ENCODE data around the gene CLIC6. TPM values are rescaled to one million over a fixed set of nuclear protein-coding genes. Genes with fewer than 3 reads are reported as not detected.
A peak's percentile ranks its signal among the peaks of the same experiment; 100 is the strongest.

Gene CLIC6
- total and polyA plus RNA-seq, 7 donors = 0.50 to 35.5 (median 7.7) TPM

GRCh38 chr21:34687065-34687464 lies 18.3 kb downstream of the CLIC6 start:
- WGBS, 3 donors = 6 to 24% (median 22%) methylated on average over 1 of the region's 1 CpG
- DNase-seq (no peak), ATAC-seq (peak; percentile 7 to 83 (median 46))
- no peaks in the 10 kb centered on the region for H3K36me3 ChIP-seq (ENCODE audit: insufficient read depth in 1 of 2, low read depth in 1 of 2)
- intact Hi-C loops (cut with DNase I) = loop anchor here in 1 of 2 donors (5.0 to 10.0 kb wide), 2 partner anchors 1155 to 1248 kb away; no protein-coding TSS in a partner anchor
- H3K4me1 ChIP-seq = peaks cover 20% of the 10 kb centered on the region
- no peak for TF ChIP-seq CTCF (IDR thresholded peaks at IDR 0.05)
- H3K27ac ChIP-seq = peak overlapping the region; percentile 16
- H3K9me3 ChIP-seq = no peaks in the 10 kb centered on the region
- no peaks in the 10 kb centered on the region for H3K27me3 ChIP-seq (ENCODE audit: insufficient read depth in 3 of 3, low read length in 2 of 3)
- H3K4me3 ChIP-seq = no peak overlapping the region

GRCh38 chr21:34687745-34688144 lies 19.0 kb downstream of the CLIC6 start:
- TF ChIP-seq CTCF (IDR thresholded peaks at IDR 0.05) = no peak
- no peak overlapping the region for H3K27ac ChIP-seq
- no peaks in the 10 kb centered on the region for H3K27me3 ChIP-seq (ENCODE audit: insufficient read depth in 3 of 3, low read length in 2 of 3)

DNA sequence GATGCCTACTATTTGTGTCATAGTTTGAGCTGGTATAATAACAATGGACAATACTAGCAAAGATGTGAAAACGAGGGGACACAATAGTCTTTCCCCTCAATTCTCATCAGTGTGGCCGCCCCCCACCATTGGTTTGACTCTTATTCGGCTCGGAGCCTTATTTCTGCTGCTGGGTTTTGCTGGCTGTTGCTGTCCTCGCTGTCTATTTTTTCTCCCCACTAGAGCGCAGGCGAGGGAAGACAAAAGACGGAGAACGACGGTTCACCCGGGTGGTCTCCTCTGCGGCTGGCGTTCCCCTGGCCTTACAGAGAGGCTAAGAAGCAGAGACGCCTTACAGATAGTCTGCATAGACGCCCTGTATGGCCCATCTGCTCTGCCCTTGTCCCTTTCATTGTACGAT lies 19.4 kb downstream of the CLIC6 start:
- Histone ChIP-seq H3K4me3 (no peak overlapping the region), H3K9me3 (no peaks in the 10 kb centered on the region), H3K4me1 (peaks cover 26% of the 10 kb centered on the region), H3K36me3 (ENCODE audit: insufficient read depth in 1 of 2, low read depth in 1 of 2) (no peaks in the 10 kb centered on the region), H3K27ac (no peak overlapping the region), H3K27me3 (ENCODE audit: insufficient read depth in 3 of 3, low read length in 2 of 3) (no peaks in the 10 kb centered on the region)
- DNase-seq = peak in 1 of 2 donors; percentile 69
- peak in 2 of 4 donors; percentile 39 to 80 for ATAC-seq
- TF ChIP-seq CTCF (IDR thresholded peaks at IDR 0.05) = no peak
- 46 to 94% (median 50%) methylated on average over 16 of the region's 16 CpGs for WGBS, 3 donors
- intact Hi-C loops (cut with DNase I) = loop anchor here in 1 of 2 donors (5.0 to 10.0 kb wide), 2 partner anchors 1154 to 1247 kb away; no protein-coding TSS in a partner anchor

More at GRCh38 chr21:34687745-34688144, 19.0 kb downstream of the CLIC6 start:
- no peak for DNase-seq
- H3K4me3 ChIP-seq = no peak overlapping the region
- no peaks in the 10 kb centered on the region for H3K9me3 ChIP-seq
- H3K36me3 ChIP-seq (ENCODE audit: insufficient read depth in 1 of 2, low read depth in 1 of 2) = no peaks in the 10 kb centered on the region
- WGBS, 3 donors = 73 to 83% (median 79%) methylated on average over 2 of the region's 2 CpGs
- intact Hi-C loops (cut with DNase I) = loop anchor here in 1 of 2 donors (5.0 to 10.0 kb wide), 2 partner anchors 1155 to 1247 kb away; no protein-coding TSS in a partner anchor
- peaks cover 22% of the 10 kb centered on the region for H3K4me1 ChIP-seq
- no peak for ATAC-seq

GRCh38 chr21:34688715-34689114 lies 19.9 kb downstream of the CLIC6 start:
- intact Hi-C loops (cut with DNase I) = loop anchor here in 1 of 2 donors (5.0 to 10.0 kb wide), 2 partner anchors 1154 to 1246 kb away; no protein-coding TSS in a partner anchor
- no peaks in the 10 kb centered on the region for H3K9me3 ChIP-seq
- WGBS, 3 donors = 89 to 92% (median 90%) methylated on average over 5 of the region's 5 CpGs
- no peak for TF ChIP-seq CTCF (IDR thresholded peaks at IDR 0.05)
- no peak overlapping the region for H3K4me3 ChIP-seq
- H3K27me3 ChIP-seq (ENCODE audit: insufficient read depth in 3 of 3, low read length in 2 of 3) = no peaks in the 10 kb centered on the region
- no peak overlapping the region for H3K27ac ChIP-seq
- ATAC-seq (peak in 1 of 4 donors; percentile 58), DNase-seq (no peak)
- peaks cover 28% of the 10 kb centered on the region for H3K4me1 ChIP-seq
- no peaks in the 10 kb centered on the region for H3K36me3 ChIP-seq (ENCODE audit: insufficient read depth in 1 of 2, low read depth in 1 of 2)

All from psoas muscle (tissue), 8 donors.